NCI-H2029 treated with DMSO at 0.1 percent for 48 hours (cell line): ENCODE measurements around the gene SH3BP1.
"Not testable (repeated sequence)": the region's sequence is repeated elsewhere in the genome, so short reads cannot be mapped to it uniquely, and the experiment has no call there.

Experiments used
- DNase-seq: peaks from one replicate; lab custom pipeline; 2025; lab: John Stamatoyannopoulos, UW

The SH3BP1 gene, protein sequence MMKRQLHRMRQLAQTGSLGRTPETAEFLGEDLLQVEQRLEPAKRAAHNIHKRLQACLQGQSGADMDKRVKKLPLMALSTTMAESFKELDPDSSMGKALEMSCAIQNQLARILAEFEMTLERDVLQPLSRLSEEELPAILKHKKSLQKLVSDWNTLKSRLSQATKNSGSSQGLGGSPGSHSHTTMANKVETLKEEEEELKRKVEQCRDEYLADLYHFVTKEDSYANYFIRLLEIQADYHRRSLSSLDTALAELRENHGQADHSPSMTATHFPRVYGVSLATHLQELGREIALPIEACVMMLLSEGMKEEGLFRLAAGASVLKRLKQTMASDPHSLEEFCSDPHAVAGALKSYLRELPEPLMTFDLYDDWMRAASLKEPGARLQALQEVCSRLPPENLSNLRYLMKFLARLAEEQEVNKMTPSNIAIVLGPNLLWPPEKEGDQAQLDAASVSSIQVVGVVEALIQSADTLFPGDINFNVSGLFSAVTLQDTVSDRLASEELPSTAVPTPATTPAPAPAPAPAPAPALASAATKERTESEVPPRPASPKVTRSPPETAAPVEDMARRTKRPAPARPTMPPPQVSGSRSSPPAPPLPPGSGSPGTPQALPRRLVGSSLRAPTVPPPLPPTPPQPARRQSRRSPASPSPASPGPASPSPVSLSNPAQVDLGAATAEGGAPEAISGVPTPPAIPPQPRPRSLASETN

DNA sequence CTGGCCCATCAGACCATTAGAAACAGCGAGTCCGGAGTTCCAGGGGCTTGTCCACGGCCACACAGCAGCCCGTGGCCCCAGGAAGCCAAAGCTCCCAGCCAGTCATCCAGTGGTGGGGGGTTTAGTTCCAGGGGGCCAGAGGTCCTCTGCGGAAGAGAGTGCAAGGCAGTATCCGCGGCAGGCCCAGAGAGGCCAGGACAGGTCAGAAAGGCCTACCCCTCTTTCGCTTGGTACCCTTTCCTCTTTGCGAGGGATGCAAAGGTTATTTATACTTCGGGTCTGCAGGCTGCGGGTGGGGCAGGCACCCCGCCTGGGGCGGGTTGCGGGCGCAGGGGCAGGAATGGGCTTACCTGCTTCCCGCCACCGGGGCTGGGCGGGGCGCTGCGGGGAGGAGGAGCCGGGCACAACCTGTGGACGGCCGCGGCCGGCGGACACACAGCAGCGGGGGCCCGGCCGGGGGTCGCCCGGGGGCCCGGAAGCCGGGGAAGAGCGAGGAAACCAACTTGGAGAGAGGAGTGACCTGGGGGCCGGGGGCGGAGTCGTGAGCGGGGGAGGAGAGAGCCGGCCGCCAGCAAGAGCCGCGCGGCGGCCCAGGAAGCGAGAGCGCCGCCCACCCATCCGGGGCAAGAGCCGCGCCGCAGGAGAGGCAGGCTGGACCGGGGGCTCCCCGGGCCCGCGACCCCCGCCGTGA is at the start of gene SH3BP1:
SH3BP1 (plus strand) TSS at position 600 of the 691 bp plus-strand sequence. CDS start 119 bp downstream, outside the sequence.
- DNase-seq = no peak

DNA sequence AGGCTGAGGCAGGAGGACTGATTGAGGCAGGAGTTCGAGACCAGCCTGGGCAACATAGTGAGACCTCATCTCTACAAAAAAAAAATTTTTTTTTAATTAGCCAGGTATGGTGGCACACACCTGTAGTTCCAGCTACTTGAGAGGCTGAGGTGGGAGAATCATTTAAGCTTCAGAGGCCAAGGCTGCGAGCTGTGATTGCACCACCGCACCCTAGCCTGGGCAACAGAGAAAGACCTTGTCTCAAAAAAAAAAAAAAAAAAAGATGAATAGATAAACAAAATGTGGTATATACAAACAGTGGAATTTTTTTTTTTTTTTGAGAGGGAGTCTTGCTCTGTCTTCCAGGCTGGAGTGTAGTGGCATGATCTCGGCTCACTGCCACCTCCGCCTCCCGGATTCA is 48.4 kb upstream of the SH3BP1 start:
- not testable (repeated sequence) for DNase-seq

DNA sequence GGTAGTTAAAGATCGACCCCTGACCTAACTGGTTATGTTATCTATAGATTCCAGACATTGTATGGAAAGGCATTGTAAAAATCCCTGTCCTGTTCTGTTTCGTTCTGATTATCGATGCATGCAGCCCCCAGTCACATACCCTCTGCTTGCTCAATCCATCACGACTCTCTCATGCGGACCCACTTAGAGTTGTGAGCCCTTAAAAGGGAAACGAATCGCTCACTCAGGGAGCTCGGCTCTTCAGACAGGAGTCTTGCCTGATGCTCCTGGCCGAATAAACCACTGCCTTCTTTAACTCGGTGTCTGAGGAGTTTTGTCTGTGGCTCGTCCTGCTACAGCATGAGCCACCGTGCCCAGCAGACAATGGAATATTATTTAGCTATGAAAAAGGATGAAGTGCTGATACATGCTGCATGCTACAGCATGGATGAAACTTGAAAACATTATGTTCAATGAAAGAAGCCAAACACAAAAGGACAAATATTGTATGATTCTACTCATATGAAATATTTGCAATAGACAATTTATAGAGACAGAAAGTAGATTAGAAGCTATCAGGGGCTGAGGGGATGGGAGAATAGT is 47.6 kb upstream of the SH3BP1 start:
- DNase-seq = no peak

DNA sequence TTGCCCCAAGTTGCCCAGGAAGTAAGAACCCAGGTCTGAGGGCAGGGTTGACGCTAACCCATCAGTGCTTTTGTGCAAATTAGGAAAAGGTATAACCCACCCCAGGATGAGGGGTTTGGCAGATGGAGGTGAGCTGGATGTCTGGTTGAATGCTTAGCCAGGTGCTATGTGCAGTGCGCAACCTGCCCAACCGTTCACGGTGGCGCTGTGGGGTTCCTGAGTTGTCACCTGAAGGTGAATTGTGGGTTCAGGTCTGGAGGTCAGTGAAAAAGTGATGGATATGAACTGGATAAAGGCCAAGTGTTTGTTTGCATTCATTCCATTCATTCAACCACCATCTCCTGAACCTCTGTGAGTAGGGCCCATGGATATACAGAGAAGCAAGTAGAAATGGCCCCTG is 45.2 kb upstream of the SH3BP1 start:
- no peak for DNase-seq

DNA sequence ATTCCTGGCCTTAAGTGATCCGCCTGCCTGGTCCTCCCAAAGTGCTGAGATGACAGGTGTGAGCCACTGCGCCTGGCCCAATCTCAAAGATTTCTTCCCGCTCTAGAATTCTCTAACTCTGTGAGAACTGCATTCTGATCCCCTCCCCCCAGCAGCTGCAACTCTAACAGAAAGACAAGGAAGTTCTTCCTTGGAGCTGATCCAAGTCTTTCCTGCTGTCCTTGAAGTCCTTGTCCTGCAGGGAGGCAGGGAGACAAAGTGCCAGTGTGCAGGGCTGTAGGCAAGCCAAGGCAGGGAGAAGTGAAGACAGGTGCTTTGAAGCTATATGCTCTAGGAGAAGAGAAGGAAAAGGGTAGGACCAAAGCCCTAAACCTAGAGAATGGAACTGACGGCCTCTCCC is 40.3 kb upstream of the SH3BP1 start:
- peak; percentile 48 for DNase-seq

DNA sequence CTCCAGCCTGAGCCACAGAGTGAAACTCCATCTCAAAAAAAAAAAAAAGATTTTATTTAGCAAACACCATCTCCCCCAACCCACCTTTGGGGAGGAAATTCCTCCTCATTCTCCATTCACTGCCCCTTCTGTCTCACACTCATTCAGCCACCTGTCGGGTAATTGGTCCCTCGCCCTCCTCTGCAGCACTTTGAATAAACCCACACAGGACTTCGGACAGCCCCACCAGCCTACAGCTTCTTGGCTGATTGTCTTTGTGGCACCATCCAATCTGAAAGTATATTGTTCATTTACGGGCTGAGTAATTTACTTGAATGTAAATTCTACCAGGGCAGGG is 38.3 kb upstream of the SH3BP1 start:
- no peak for DNase-seq

DNA sequence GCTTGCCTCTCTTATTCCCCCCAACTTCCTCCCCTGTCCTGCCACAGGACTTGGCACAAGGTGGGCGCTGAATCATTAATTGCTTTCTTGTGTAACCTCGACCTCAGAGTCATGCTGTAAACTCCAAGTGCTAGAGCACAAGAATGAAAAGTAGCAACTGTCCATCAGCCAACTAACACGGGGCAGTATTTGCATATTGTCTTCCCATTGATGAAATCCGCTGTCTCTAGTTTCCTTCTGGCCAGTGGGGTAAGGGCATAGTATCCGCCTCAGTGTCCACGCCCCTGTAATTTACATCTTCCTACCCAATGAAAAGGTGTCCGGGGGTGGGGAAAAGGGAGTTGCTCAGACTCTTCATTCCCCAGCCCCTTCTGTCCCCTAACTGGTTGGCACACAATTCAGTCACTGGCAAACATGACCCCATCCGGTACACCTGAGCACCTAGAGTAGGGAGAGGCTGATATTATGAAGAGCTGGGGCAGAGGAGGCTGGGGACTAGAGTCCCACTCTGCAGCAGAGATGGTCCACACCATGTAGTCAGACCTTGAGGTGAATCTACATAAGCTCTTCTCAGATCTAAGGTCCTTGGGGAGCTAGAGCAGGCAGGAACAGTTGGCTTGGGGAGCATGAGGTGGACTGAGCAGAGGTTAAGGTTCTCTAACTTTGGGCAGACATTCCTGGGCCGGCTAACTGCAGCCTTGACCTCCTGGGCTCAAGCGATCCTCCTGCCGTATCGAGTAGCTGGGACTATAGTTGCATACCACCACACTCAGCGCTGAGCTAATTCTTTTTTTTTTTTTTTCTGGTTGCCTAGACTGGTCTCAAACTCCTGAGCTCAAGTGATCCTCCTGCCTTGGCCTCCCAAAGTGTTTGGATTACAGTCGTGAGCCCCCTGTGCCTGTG is 37.7 kb upstream of the SH3BP1 start:
- DNase-seq = peak; percentile 85

DNA sequence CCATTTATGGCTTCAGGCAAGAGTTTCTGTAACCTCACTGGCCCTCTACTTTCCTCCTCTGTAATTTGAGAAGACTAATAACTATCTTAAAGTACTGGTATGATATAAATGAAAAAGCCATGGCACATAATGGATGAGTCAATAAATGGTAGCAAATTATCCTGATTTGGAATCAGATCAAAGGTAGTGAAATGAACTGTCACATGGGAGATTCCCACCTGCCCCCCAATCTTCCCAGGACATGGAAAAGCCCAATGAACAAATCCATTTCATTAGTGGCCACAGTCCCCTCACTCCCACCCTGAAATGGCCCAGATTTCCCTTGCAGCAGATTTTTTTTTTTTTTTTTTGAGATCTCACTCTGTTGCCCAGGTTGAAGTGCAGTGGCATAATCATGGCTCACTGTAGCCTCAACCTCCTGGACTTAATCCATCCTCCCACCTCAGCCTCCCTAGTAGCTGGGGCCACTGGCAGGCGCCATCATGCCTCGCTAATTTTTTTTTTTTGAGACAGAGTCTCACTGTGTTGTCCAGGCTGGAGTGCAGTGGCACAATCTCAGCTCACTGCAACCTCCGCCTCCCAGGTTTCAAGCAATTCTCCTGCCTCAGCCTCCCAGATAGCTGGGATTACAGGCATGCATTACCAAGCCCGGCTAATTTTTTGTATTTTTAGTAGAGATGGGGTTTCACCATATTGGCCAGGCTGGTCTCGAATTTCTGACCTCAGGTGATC is 36.8 kb upstream of the SH3BP1 start:
- DNase-seq = not testable (repeated sequence)

DNA sequence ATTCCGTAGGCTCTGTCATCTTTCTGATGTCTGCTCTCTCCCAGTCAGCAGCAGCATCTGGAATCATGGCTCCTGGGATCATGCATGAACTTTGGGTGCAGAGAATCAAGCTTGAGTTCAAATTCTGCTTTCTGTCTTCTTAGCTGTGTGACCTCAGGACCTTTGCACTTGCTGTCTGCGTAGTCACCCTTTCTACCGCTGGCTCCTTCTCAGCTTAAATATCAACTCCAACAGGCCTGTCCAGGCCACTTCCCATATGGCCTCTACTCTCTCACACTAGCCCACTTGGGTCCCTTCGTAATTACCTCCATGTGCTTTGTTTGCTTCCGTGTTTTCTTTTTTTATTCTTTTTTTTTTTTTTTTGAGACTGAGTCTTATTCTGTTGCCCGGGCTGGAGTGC is 35.4 kb upstream of the SH3BP1 start:
- DNase-seq = no peak

DNA sequence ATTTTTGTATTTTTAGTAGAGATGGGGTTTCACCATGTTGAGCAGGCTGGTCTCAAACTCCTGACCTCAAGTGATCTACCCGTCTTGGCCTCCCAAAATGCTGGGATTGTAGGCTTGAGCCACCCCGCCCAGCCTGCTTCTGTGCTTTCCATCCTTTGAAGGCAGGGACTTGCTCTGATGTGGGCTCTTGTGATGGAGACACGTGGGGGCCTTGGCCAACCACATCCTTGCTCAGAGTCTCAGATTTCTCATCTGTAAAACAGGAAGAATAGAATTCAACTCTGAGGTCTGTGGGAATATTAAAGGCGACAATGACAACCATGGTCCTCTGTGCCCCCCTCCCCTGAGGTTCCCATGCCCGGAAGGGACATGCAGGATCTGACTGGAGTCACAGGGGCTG is 34.6 kb upstream of the SH3BP1 start:
- no peak for DNase-seq

DNA sequence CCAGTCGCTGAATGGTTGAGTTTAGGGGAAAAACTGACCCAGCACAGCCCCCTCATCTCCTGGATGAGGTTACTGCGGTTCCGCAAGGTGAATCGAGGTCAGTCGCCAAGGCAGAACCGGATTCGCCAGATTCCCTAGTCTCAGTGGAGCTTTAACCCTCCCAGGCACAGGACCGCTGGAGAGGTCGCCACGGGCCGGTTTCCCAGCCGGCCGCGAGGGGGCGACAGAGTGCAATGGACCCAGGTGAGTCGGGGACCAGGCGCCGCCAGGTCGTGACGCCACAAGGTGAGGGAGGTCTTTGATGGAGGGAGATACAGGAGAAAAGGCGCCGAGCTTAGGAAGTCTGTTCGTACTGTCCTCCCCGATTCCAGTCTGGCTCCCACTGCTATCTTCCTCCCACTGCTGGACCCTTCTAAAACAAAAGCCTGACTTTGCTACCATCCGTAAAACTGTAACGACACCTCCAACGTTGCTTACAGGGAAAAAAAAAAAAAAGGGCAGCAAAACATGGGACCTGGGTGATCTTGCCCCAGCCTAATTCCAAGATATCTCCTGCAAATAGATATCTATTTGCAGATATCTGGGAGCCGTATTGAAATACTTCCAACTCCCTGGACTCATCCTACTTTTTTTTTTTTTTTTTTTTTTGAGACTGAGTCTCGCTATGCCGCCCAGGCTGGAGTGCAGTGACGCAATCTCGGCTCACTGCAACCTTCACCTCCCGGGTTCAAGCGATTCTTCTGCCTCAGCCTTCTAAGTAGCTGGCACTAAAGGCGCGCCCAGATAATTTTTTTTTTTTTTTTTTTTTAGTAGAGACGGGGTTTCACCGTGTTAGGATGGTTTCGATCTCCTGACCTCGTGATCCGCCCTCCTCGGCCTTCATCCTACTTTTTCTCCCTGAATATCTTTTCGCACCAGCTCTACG is 32.2 kb upstream of the SH3BP1 start:
- DNase-seq = peak; percentile 65

DNA sequence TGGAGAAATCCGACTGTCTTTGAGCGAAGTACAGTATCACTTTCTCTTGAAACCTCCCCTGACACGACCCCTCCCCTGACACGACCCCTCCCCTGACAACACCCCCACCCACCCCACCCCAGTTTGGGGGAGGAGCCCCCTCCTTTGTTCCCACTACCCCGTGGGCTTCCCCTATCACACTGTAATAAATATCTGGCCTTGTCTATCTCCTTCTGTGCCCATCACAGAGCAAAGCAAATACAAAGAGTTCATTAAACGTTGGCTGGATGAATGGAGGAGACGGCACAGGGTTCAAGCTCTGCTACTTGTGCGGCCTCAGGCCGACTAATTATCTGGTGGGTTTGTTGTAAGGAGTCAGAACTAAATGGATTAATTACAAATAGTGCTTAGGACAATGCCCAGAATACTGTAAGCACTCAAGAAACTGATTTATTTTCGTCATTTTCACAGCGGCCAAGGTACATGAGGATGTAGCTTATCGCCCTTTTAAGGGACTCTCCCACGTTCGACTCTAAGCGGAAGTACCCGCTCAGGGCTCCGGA is 31.5 kb upstream of the SH3BP1 start:
- no peak for DNase-seq

DNA sequence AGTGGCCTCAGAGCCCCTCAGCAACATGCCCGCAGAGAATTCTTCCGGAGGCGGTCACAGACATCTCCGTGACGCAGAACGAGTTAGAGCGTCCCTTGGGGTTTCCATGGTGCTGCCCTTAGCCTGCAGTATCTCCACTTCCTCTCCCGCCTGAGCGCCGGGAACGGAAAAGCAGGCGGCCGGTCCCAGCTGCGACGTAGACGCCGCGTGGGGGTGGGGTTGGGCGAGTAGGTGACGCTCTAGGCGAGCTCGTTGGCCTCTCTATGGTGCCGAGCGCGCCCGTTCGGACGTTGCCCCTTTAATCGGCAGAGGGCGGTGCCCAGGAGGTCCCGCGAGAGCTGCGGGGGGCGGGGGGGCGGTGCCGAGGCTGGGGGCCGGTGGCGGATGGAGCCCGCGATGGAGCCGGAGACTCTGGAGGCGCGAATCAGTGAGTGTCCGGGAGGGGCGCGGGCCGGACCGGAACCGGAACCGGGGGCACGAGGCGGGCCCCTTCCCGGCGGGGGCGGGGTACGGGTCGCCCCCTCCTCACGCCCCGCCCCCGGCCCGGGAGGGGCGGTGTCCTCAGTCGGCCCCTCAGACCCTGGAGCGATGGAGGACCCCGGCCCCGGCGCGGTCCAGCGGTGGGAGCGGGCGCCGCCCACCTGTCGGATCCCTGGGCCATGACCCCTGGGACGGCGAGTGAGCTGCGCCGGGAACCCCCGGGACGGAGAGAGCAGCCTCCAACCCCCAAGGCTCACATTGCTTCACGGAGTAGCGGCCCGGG is 30.8 kb upstream of the SH3BP1 start, which contains the start of gene GGA1:
GGA1 (plus strand) TSS at position 358 of the 763 bp plus-strand sequence; CDS start at position 385, 27 bp downstream.
- DNase-seq = peak; percentile 89

DNA sequence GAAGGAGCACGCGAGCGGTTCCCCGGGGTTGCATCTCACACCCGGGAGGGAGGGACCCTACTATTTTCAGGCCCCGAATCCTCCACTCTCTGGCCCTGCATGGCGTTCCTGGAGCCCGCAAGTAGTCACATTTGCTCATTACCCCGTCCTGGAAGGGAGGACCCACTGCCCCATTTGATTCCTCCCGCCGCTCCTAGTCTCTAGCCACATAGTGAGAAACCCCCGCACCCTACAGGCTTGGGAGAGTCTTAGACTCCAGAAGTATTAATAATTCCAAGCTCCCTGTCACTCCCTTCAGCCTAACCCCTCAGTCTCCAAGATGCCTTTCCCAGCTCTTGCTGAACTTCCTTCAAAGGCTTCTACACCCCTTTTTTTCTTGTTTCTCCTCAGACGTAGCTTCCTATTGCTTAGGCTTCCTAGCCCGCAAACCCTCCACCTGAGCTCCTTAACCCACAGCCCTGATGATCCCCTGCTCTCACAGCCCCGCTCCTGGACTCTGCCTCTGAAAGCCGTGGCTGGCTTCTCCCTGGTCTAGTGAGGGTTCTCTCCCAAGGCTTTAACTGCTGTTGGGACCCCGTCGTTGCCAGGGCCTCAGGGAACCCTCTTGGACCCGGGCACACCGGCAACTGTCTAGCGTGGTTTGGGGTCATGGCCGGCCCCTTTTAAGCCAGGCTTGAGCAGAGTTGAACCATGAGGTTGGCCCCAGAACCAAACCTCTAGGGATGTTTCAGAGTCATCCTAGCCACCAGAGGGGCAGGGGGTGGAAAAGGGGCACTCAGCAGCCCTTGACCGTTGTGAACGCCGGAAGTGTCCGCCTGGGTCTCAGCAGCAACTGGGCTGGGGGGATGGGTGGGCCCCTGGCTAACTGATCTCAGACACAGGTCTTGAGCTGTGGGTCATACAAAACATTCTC is 30.0 kb upstream of the SH3BP1 start:
- DNase-seq = no peak

DNA sequence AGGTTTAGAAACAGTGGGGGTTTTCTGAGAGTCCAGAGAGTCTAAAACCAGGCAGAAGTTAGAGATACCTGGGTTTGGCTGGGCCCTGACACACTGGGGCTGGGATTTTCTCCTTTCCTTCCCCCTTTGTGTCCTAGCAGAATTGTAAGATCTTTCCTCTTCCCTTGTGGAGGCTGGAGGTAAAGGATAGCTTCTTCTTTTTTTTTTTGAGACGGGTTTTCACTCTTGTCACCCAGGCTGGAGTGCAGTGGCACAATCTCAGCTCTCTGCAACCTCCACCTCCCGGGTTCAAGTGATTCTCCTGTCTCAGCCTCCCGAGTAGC is 29.4 kb upstream of the SH3BP1 start:
- DNase-seq = not testable (repeated sequence)

DNA sequence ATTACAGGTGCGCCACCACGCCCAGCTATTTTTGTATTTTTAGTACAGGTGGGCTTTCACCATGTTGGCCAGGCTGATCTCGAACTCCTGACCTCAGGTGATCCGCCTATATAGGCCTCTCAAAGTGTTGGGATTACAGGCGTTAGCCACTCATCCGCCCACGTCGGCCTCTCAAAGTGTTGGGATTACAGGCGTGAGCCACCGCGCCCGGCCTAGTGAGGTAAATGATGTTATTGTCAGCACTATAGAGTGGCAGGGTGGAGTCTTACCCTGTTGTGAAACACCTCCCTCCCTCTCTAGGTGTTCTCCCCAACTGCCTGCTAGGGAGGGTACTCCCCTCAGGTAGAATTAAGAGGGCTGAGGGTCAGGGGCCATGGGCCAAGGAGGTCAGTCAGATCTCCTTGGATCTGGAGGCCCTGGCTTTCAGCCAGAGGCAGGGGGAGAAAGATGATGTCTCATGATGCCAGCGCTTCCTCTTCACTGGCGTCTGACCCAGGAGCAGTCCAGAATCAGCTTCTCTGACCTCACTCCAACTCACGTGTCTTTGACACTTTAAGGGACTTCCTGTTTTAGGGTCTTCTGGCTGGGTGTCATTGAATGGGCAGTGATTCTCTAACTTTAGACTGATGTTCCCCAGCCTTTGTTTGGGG is 28.9 kb upstream of the SH3BP1 start:
- DNase-seq = no peak

DNA sequence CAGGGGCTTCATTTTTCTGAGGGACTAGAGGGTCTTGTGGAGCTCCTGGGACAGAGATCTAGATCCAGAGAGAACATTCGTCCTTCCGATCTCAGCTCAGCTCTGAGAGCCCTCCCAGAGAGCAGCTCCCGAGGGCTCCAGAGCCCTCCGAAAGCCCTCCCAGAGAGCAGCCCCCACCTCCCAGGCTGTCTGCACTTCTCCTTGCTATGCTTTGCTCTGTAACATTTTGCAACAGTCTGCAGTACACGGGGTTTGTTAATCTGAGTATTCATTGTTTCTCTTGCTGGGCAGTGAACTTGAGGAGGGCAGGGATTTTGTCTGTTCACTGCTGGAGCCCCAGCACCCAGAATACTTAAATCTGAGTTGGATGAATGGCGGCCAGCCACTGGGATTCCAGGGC is 28.3 kb upstream of the SH3BP1 start:
- DNase-seq = no peak
